ENCODE measurements around the gene HOXB13. TPM values are rescaled to one million over a fixed set of nuclear protein-coding genes. Genes with fewer than 3 reads are reported as not detected.

The HOXB13 gene
- polyA plus RNA-seq, 1 of the 3 experiments (the other 2 are of a cell fraction) = not detected

GRCh38 chr17:48738424-48738802 is 9.9 kb upstream of the HOXB13 start (continued):
- TF ChIP-seq ZBTB33 (IDR thresholded peaks at IDR 0.05; ENCODE audit: borderline replicate concordance, low read depth) (no peak), MAX (IDR thresholded peaks at IDR 0.05; ENCODE audit: low read depth) (no peak), SMC3 (IDR thresholded peaks at IDR 0.05; ENCODE audit: low read depth, low read length) (no peak), NFIC (IDR thresholded peaks at IDR 0.05; ENCODE audit: borderline replicate concordance) (no peak), MEF2A (IDR thresholded peaks at IDR 0.05; ENCODE audit: borderline replicate concordance, low read depth) (no peak), TEAD4 (IDR thresholded peaks at IDR 0.05; ENCODE audit: borderline replicate concordance, insufficient read depth) (no peak), RFX5 (IDR thresholded peaks at IDR 0.05; ENCODE audit: low read length) (no peak), FOSL2 (IDR thresholded peaks at IDR 0.05; ENCODE audit: borderline replicate concordance, low read depth) (no peak)

- H2AFZ ChIP-seq (ENCODE audit: low read depth) = no peak overlapping the region
- H3K4me2 ChIP-seq = no peak overlapping the region
- no peaks in the 10 kb centered on the region for H3K4me1 ChIP-seq (ENCODE audit: control insufficient read depth in 1 of 2, insufficient read depth in 2 of 2, low read depth in 1 of 2, low read length in 1 of 2)
- no peaks in the 10 kb centered on the region for H3K9me2 ChIP-seq
- no peaks in the 10 kb centered on the region for H3F3A ChIP-seq (replicated peaks; ENCODE audit: insufficient read depth)
- 11% methylated on average over 4 of the region's 4 CpGs for WGBS (ENCODE audit: low lambda C conversion rate)
- no peak overlapping the region for H3K9ac ChIP-seq
- H3K79me2 ChIP-seq (ENCODE audit: insufficient read depth) = no peaks in the 10 kb centered on the region
- no peak for DNase-seq
- no peaks in the 10 kb centered on the region for H3K36me3 ChIP-seq (replicated peaks in 1 of 2; ENCODE audit: control insufficient read depth in 1 of 2, insufficient read depth in 2 of 2, low read length in 1 of 2)
- H3K9me3 ChIP-seq = no peaks in the 10 kb centered on the region
- H3K27ac ChIP-seq (ENCODE audit: low read depth in 2 of 2, low read length in 1 of 2) = no peak overlapping the region
- ChIA-PET POLR2A (interaction anchor here (0.6 kb wide), 1 partner anchor 9 kb away, joined by 4 read pairs; the partner anchor contains the start of gene HOXB13), CTCF (interaction anchor here (1.1 to 3.4 kb wide), 6 partner anchors 10 to 147 kb away, joined by 3 to 20 read pairs (median 14); partner anchors contain the start of gene PRAC2)
- no peak overlapping the region for H3K4me3 ChIP-seq (ENCODE audit: low read depth in 2 of 2, low read length in 1 of 2)
- no peaks in the 10 kb centered on the region for H4K20me1 ChIP-seq (ENCODE audit: insufficient read depth)
- H3K27me3 ChIP-seq (ENCODE audit: insufficient read depth) = peaks cover 98% of the 10 kb centered on the region
- TF ChIP-seq ZBTB33 (IDR thresholded peaks at IDR 0.05; ENCODE audit: borderline replicate concordance, low read depth) = no peak
- TF ChIP-seq RFX5 (IDR thresholded peaks at IDR 0.05; ENCODE audit: low read length) = no peak
- no peak for TF ChIP-seq GATA2 (CRISPR knock-in tag; IDR thresholded peaks at IDR 0.05)
- no peak for TF ChIP-seq POLR2AphosphoS5 (IDR thresholded peaks at IDR 0.05; ENCODE audit: low read depth, low read length)
- no peak for TF ChIP-seq IRF3 (IDR thresholded peaks at IDR 0.05; ENCODE audit: low read depth, low read length)
- no peak for TF ChIP-seq MXI1 (IDR thresholded peaks at IDR 0.05; ENCODE audit: low read depth, low read length)
- no peak for TF ChIP-seq USF1 (IDR thresholded peaks at IDR 0.05; ENCODE audit: borderline replicate concordance, low read depth)
- no peak for TF ChIP-seq PBX3 (IDR thresholded peaks at IDR 0.05)
- no peak for TF ChIP-seq CHD2 (IDR thresholded peaks at IDR 0.05; ENCODE audit: low read length, partially characterized antibody)
- no peak for TF ChIP-seq RAD21 (IDR thresholded peaks at IDR 0.05; ENCODE audit: low read length)
- TF ChIP-seq MEF2A (IDR thresholded peaks at IDR 0.05; ENCODE audit: borderline replicate concordance, low read depth) = no peak
- no peak for TF ChIP-seq REST (IDR thresholded peaks at IDR 0.05; ENCODE audit: low read depth, low read length)
Observed at GRCh38 chr17:48737330-48738043, 8.9 kb upstream of the HOXB13 start.

Data from SK-N-SH (cell line).